Measurements from ENCODE around the gene ANKMY1.

The ANKMY1 gene

DNA sequence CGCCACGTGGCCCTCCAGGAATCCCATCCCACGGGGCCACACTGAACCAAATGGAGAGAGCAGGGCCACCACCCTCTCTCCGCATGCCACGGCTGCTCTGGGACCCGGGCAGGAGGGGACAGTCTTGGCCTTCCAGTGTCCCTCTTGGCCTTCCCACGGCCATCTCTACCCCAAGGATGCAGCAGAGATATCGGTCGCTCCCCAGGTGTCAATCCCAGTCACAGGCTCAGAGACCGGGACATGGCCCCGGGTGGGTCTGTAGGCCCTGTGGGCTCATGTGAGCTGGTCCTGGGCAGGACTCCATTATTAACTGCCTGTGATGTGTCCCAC, 44.0 kb upstream of the ANKMY1 start:
- Histone ChIP-seq H3K79me2 (ENCODE audit: insufficient read depth, low read depth) (no peaks in the 10 kb centered on the region), H3K4me2 (no peak overlapping the region), H3K4me1 (ENCODE audit: low read depth, poor library complexity, severe bottlenecking) (no peaks in the 10 kb centered on the region), H3K36me3 (ENCODE audit: insufficient read depth) (no peaks in the 10 kb centered on the region), H4K20me1 (ENCODE audit: insufficient read depth) (no peaks in the 10 kb centered on the region), H3K9ac (no peak overlapping the region), H3K27me3 (ENCODE audit: insufficient read depth, low read depth) (no peaks in the 10 kb centered on the region), H3K27ac (no peak overlapping the region), H3K4me3 (IDR thresholded peaks at IDR 0.05; ENCODE audit: insufficient read depth, low read depth, low read length) (no peak overlapping the region), H2AFZ (ENCODE audit: low read depth) (no peak overlapping the region)
- TF ChIP-seq, protein P1, sequence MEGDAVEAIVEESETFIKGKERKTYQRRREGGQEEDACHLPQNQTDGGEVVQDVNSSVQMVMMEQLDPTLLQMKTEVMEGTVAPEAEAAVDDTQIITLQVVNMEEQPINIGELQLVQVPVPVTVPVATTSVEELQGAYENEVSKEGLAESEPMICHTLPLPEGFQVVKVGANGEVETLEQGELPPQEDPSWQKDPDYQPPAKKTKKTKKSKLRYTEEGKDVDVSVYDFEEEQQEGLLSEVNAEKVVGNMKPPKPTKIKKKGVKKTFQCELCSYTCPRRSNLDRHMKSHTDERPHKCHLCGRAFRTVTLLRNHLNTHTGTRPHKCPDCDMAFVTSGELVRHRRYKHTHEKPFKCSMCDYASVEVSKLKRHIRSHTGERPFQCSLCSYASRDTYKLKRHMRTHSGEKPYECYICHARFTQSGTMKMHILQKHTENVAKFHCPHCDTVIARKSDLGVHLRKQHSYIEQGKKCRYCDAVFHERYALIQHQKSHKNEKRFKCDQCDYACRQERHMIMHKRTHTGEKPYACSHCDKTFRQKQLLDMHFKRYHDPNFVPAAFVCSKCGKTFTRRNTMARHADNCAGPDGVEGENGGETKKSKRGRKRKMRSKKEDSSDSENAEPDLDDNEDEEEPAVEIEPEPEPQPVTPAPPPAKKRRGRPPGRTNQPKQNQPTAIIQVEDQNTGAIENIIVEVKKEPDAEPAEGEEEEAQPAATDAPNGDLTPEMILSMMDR (conservative IDR thresholded peaks at IDR 0.05; ENCODE audit: low read depth, low read length), result no peak

DNA sequence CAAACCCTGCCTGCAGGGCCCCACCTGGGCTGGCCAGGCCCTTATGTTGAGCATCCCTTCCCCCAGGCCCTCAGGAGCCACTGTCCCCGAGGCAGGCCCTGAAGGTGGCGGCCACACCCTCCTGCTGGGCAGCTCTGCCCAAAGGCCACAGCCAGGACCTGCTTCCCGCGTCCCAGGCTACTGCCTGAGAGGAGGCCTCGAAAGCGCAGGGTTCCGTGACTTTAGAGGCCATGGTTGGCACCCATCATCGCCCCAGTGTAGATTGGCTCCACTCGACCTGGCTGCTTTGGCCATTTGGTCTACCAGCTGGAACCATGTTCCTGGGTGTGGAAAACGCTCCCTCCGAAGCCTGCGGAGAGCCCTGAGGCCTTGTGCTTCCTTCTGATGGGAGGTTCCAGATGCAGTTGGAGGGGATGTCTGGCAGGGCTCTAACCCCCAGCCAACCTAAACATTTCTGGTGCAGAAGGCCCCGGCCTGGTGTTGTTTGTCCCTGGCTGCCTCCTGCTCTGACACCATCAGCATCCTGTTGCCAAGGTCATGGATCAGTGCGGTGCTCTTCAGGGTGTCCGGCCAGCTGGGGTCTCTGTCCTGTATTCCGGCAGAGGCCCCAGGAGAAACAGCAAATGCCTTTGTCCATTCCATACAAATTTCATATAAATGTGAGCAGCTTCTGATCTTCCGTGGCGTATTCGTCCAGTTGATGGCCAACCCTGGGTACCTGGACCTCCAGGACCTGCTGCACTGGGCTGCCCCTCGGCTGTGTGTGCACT, 43.5 kb upstream of the ANKMY1 start:
- Histone ChIP-seq H3K27me3 (ENCODE audit: insufficient read depth, low read depth) (no peaks in the 10 kb centered on the region), H3K9ac (no peak overlapping the region), H2AFZ (ENCODE audit: low read depth) (no peak overlapping the region), H3K4me1 (ENCODE audit: low read depth, poor library complexity, severe bottlenecking) (no peaks in the 10 kb centered on the region), H3K36me3 (ENCODE audit: insufficient read depth) (no peaks in the 10 kb centered on the region), H3K79me2 (ENCODE audit: insufficient read depth, low read depth) (no peaks in the 10 kb centered on the region), H3K4me3 (IDR thresholded peaks at IDR 0.05; ENCODE audit: insufficient read depth, low read depth, low read length) (no peak overlapping the region), H3K27ac (no peak overlapping the region), H4K20me1 (ENCODE audit: insufficient read depth) (no peaks in the 10 kb centered on the region), H3K4me2 (no peak overlapping the region)
- TF ChIP-seq, protein P1 (conservative IDR thresholded peaks at IDR 0.05; ENCODE audit: low read depth, low read length), result no peak

DNA sequence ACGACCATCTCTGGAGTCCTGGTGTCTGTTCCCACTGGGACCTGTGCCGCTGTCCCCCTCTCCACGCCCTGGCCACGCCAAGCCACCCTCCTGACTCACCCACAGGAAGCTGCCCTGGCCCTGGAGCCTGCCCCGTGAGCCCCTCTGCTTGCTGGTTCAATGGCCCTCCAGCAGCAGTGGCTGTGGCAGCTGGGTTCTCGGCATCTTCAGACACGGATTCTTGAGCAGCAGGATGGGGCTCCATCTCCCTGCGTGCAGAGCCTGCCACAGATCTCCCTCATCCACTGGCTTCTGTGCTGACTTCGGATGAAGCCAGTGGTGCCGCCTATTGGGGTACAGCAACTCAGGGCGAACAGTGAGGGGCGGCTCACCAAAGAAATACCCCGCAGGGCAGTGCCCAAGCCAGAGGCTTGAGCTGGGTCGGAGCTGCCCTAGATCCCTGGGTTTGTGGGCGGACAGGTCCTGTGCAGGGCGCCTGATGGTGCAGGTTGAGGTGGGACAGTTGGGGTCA, 42.7 kb upstream of the ANKMY1 start:
- TF ChIP-seq, protein P1 (conservative IDR thresholded peaks at IDR 0.05; ENCODE audit: low read depth, low read length), result no peak
- H2AFZ ChIP-seq (ENCODE audit: low read depth), result no peak overlapping the region
- H3K4me3 ChIP-seq (IDR thresholded peaks at IDR 0.05; ENCODE audit: insufficient read depth, low read depth, low read length), result no peak overlapping the region
- no peaks in the 10 kb centered on the region for H3K36me3 ChIP-seq (ENCODE audit: insufficient read depth)
- H3K27ac ChIP-seq, result no peak overlapping the region
- H3K9ac ChIP-seq, result no peak overlapping the region
- H3K27me3 ChIP-seq (ENCODE audit: insufficient read depth, low read depth), result no peaks in the 10 kb centered on the region
- H3K4me1 ChIP-seq (ENCODE audit: low read depth, poor library complexity, severe bottlenecking), result no peaks in the 10 kb centered on the region
- no peak overlapping the region for H3K4me2 ChIP-seq
- no peaks in the 10 kb centered on the region for H3K79me2 ChIP-seq (ENCODE audit: insufficient read depth, low read depth)
- H4K20me1 ChIP-seq (ENCODE audit: insufficient read depth), result no peaks in the 10 kb centered on the region

DNA sequence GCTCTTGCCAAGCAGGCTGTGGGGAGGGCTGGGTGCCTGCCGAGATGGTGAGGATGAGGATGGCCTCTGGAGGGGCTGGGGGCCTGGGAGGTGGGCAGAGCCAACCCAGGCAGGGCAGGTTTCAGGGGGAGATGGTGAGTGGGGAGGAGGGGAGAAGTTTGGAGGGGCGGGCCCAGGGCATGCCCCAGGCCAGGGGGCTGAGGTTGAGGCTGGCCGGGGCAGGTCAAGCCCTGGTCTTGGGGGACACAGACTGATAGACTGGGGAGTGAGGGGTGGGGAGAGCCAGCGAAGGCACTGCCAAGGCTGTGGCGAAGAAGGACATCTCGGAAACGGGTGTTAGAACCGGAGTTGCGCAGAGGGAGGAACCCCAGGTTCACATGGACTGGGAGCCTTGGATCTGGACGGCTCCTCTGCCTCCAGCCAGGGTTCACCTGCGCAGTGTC, 41.4 kb upstream of the ANKMY1 start:
- Histone ChIP-seq H4K20me1 (ENCODE audit: insufficient read depth) (no peaks in the 10 kb centered on the region), H3K79me2 (ENCODE audit: insufficient read depth, low read depth) (no peaks in the 10 kb centered on the region), H3K4me2 (no peak overlapping the region), H3K9ac (no peak overlapping the region), H3K4me3 (IDR thresholded peaks at IDR 0.05; ENCODE audit: insufficient read depth, low read depth, low read length) (no peak overlapping the region), H3K36me3 (ENCODE audit: insufficient read depth) (no peaks in the 10 kb centered on the region), H3K27ac (no peak overlapping the region), H2AFZ (ENCODE audit: low read depth) (no peak overlapping the region), H3K27me3 (ENCODE audit: insufficient read depth, low read depth) (no peaks in the 10 kb centered on the region), H3K4me1 (ENCODE audit: low read depth, poor library complexity, severe bottlenecking) (no peaks in the 10 kb centered on the region)
- TF ChIP-seq, protein P1 (conservative IDR thresholded peaks at IDR 0.05; ENCODE audit: low read depth, low read length), result no peak
